Liver (tissue), 9 donors: ENCODE results near the gene RAC2. TPM values are rescaled to one million over a fixed set of nuclear protein-coding genes. Genes with fewer than 3 reads are reported as not detected.
"Not testable (repeated sequence)": the region's sequence is repeated elsewhere in the genome, so short reads cannot be mapped to it uniquely, and the experiment has no call there.

ENCODE experiments used
- DNase-seq: peaks from one replicate; pipeline ENCODE4 v3.0.0-alpha.2; 2017; ENCODE audit warnings: low spot score
- H3K27ac ChIP-seq, 2 donors: one replicate each; pipeline ENCODE4 v1.7.0; 2013; ENCODE audit warnings: inconsistent platforms in 2 of 2, low read length in 2 of 2, control low read depth in 1 of 2, low read depth in 1 of 2, mild to moderate bottlenecking in 1 of 2
- H3K27me3 ChIP-seq, 4 donors: one replicate each; pipeline versions ENCODE4 v1.6.1 to v1.7.0; 2013; ENCODE audit warnings: low read length in 3 of 4, inconsistent platforms in 1 of 4, mild to moderate bottlenecking in 1 of 4, moderate library complexity in 1 of 4; ENCODE audit not compliant: control insufficient read depth in 4 of 4, insufficient read depth in 4 of 4
- H3K36me3 ChIP-seq, 4 donors: one replicate each; pipeline versions ENCODE4 v1.6.1 to v1.7.0; 2013; ENCODE audit warnings: low read length in 3 of 4, mild to moderate bottlenecking in 3 of 4, low read depth in 1 of 4, moderate library complexity in 1 of 4; ENCODE audit not compliant: control insufficient read depth in 4 of 4, insufficient read depth in 3 of 4
- H3K4me1 ChIP-seq, 4 donors: one replicate each; pipeline versions ENCODE4 v1.6.1 to v1.7.0; 2013; ENCODE audit warnings: low read length in 3 of 4, mild to moderate bottlenecking in 3 of 4, moderate library complexity in 1 of 4; ENCODE audit not compliant: control insufficient read depth in 4 of 4, insufficient read depth in 4 of 4
- H3K4me3 ChIP-seq, 3 donors: one replicate each; pipeline versions ENCODE4 v1.6.1 to v1.7.0; 2013; ENCODE audit warnings: low read length in 3 of 3, control low read depth in 1 of 3, low read depth in 1 of 3, mild to moderate bottlenecking in 1 of 3
- H3K9ac ChIP-seq, 2 donors: one replicate each; pipeline ENCODE4 v1.7.0; 2013; ENCODE audit warnings: low read length in 2 of 2, mild to moderate bottlenecking in 2 of 2, moderate library complexity in 2 of 2, control low read depth in 1 of 2, low read depth in 1 of 2
- H3K9me3 ChIP-seq, 4 donors: one replicate each; pipeline versions ENCODE4 v1.6.1 to v1.7.0; 2013; ENCODE audit warnings: low read length in 3 of 4; ENCODE audit not compliant: control insufficient read depth in 4 of 4
- ATF3 ChIP-seq: IDR thresholded peaks from 2 replicates; pipeline ENCODE4 v1.6.1; 2016; ENCODE audit warnings: antibody characterized with exemption
- CTCF ChIP-seq: fragments of 150-350 bp; IDR thresholded peaks from 2 replicates; pipeline ENCODE4 v1.5.1; 2017; ENCODE audit warnings: improper control_type of control experiment, low read depth, low read length; ENCODE audit not compliant: missing input control
- EGR1 ChIP-seq, 2 donors: IDR thresholded peaks; 2 replicates each; pipeline ENCODE4 v1.6.1; 2016 to 2018; ENCODE audit warnings: antibody characterized with exemption in 2 of 2, low read depth in 2 of 2
- GABPA ChIP-seq, 2 donors: IDR thresholded peaks in 1 of 2; conservative IDR thresholded peaks in 1 of 2; 2 replicates each; pipeline ENCODE4 v1.6.1; 2016; ENCODE audit warnings: antibody characterized with exemption in 2 of 2, mild to moderate bottlenecking in 1 of 2, moderate library complexity in 1 of 2
- HNF4G ChIP-seq: IDR thresholded peaks from 2 replicates; pipeline ENCODE4 v1.6.1; 2016; ENCODE audit warnings: antibody characterized with exemption
- JUND ChIP-seq, 2 donors: IDR thresholded peaks; 2 replicates each; pipeline ENCODE4 v1.6.1; 2016; ENCODE audit warnings: antibody characterized with exemption in 2 of 2
- NR2F2 ChIP-seq: IDR thresholded peaks from 2 replicates; pipeline ENCODE4 v1.6.1; 2016; ENCODE audit warnings: antibody characterized with exemption
- RAD21 ChIP-seq, 2 donors: IDR thresholded peaks; 2 replicates each; pipeline ENCODE4 v1.6.1; 2016; ENCODE audit warnings: antibody characterized with exemption in 2 of 2, mild to moderate bottlenecking in 2 of 2
- RXRA ChIP-seq, 2 donors: IDR thresholded peaks; 2 replicates each; pipeline ENCODE4 v1.6.1; 2017 to 2018; ENCODE audit warnings: antibody characterized with exemption in 2 of 2, mild to moderate bottlenecking in 1 of 2
- SP1 ChIP-seq: IDR thresholded peaks from 2 replicates; pipeline ENCODE4 v1.6.1; 2018; ENCODE audit warnings: antibody characterized with exemption, mild to moderate bottlenecking
- TAF1 ChIP-seq: conservative IDR thresholded peaks from 2 replicates; pipeline ENCODE4 v1.6.1; 2016; ENCODE audit warnings: antibody characterized with exemption, mild to moderate bottlenecking
- YY1 ChIP-seq: IDR thresholded peaks from 2 replicates; pipeline ENCODE4 v1.6.1; 2016; ENCODE audit warnings: antibody characterized with exemption, mild to moderate bottlenecking
- ZBTB33 ChIP-seq: IDR thresholded peaks from 2 replicates; pipeline ENCODE4 v1.6.1; 2016; ENCODE audit warnings: antibody characterized with exemption
- WGBS: extraction: QIAGEN DNeasy Blood & Tissue Kit; methylation state at CpG from one replicate; pipeline ENCODE4 v1.1.7; 2013; 5-methylcytosine and 5-hydroxymethylcytosine counted together
- polyA plus RNA-seq, 2 donors: library from polyadenylated mRNA; stranded (reverse) in 1 of 2; unstranded in 1 of 2; fragments of 200-250 nt in 1 of 2; fragments of >200 nt in 1 of 2; fragmentation: Nextera tagmentation in 1 of 2; extraction: Ambion mirVana in 1 of 2; gene quantifications; one replicate each; pipeline versions ENCODE4 v1.2.1 to v1.2.3, GENCODE V29; 2013 to 2015
- total RNA-seq, 2 donors: library from RNA; depleted of rRNA; stranded (reverse); fragments of >200 nt; gene quantifications; one replicate each; pipeline ENCODE4 v1.2.3, GENCODE V29; 2014
- TF ChIP-seq, protein P1 (sequence below): IDR thresholded peaks from 2 replicates; pipeline ENCODE4 v1.6.1; 2016; ENCODE audit warnings: antibody characterized with exemption, mild to moderate bottlenecking
- donor health status: healthy.
- donor health status: healthy.
- donor health status: healthy.
- donor health status: healthy.
- donor health status: healthy.

Gene RAC2
- total and polyA plus RNA-seq, 4 donors = 4.0 to 15.0 (median 7.4) TPM

DNA sequence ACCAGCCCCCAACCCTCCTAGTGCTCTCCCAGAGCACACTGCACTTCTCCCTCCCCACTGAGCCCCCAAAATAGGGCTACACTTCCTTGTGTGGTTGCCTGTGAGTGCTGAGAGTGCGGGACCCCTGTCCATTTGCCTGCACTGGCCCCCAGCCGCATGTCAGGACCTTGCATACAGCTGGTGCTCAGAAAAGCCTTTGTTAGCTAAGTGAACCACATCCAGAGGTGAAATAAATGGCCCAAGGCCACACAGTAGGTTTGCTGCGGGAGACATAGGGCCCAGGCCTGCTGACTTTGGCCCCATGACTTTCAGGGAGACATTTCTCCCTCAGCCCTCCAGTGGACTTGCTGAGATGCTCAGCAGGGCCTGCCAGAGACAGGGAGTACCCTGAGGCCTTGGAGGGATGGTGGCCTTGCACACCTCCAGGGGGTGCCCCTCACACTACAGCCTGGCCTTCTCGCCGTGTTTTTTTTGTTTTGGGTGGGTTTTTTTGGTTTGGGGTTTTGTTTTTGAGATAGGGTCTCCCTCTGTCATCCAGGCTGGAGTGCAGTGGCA is 42.0 kb downstream of the RAC2 start:
- Histone ChIP-seq H3K4me3 (no peak overlapping the region), H3K9me3 (no peaks in the 10 kb centered on the region), H3K27me3 (no peaks in the 10 kb centered on the region), H3K27ac (no peak overlapping the region), H3K36me3 (no peaks in the 10 kb centered on the region), H3K9ac (no peak overlapping the region), H3K4me1 (peaks cover 15 to 27% (median 19%) of the 10 kb centered on the region in 4 donors)
- DNase-seq = no peak
- WGBS = 94% methylated on average over 5 of the region's 5 CpGs
- TF ChIP-seq, protein P1, sequence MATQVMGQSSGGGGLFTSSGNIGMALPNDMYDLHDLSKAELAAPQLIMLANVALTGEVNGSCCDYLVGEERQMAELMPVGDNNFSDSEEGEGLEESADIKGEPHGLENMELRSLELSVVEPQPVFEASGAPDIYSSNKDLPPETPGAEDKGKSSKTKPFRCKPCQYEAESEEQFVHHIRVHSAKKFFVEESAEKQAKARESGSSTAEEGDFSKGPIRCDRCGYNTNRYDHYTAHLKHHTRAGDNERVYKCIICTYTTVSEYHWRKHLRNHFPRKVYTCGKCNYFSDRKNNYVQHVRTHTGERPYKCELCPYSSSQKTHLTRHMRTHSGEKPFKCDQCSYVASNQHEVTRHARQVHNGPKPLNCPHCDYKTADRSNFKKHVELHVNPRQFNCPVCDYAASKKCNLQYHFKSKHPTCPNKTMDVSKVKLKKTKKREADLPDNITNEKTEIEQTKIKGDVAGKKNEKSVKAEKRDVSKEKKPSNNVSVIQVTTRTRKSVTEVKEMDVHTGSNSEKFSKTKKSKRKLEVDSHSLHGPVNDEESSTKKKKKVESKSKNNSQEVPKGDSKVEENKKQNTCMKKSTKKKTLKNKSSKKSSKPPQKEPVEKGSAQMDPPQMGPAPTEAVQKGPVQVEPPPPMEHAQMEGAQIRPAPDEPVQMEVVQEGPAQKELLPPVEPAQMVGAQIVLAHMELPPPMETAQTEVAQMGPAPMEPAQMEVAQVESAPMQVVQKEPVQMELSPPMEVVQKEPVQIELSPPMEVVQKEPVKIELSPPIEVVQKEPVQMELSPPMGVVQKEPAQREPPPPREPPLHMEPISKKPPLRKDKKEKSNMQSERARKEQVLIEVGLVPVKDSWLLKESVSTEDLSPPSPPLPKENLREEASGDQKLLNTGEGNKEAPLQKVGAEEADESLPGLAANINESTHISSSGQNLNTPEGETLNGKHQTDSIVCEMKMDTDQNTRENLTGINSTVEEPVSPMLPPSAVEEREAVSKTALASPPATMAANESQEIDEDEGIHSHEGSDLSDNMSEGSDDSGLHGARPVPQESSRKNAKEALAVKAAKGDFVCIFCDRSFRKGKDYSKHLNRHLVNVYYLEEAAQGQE = no peak
- no peak for TF ChIP-seq GABPA (IDR thresholded peaks at IDR 0.05 in 1 of 2, conservative IDR thresholded peaks at IDR 0.05 in 1 of 2)
- no peak for TF ChIP-seq NR2F2
- TF ChIP-seq TAF1 = no peak
- TF ChIP-seq ATF3 = no peak
- TF ChIP-seq RAD21 (IDR thresholded peaks at IDR 0.05) = no peak
- no peak for TF ChIP-seq CTCF
- TF ChIP-seq ZBTB33 = no peak
- no peak for TF ChIP-seq RXRA (IDR thresholded peaks at IDR 0.05)

GRCh38 chr22:37201443-37201820 is 42.6 kb downstream of the RAC2 start:
- H3K9me3 ChIP-seq, H3K4me3 ChIP-seq, DNase-seq, H3K9ac ChIP-seq, H3K27ac ChIP-seq, H3K27me3 ChIP-seq, H3K36me3 ChIP-seq: not testable (repeated sequence)
- peaks cover 19 to 33% (median 25%) of the 10 kb centered on the region in 4 donors for H3K4me1 ChIP-seq
- 97% methylated on average over 6 of the region's 6 CpGs for WGBS

DNA sequence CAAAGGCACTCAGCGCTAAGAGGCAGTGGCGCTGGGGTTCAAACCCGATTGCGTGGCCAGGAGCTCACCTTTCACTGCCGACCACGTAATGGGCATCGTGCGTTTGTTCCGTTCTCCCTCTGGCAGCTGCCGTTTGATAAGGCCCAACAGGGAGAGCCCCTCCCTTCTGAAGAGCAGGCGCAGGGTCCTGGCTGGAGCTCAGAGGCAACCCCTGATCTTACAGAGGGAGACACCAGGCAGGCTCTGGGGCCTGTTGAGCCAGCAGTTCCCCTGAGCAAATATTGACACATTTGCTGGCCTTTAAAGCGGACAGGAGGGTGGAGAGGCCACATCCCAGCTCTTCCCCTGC is 44.3 kb downstream of the RAC2 start:
- DNase-seq = no peak
- peak overlapping the region; percentile 27 to 50 (median 43) for H3K4me3 ChIP-seq
- peak overlapping the region; percentile 66 to 68 for H3K27ac ChIP-seq
- TF ChIP-seq YY1 (no peak), EGR1 (IDR thresholded peaks at IDR 0.05; ENCODE audit: low read depth in 2 of 2) (no peak), RXRA (IDR thresholded peaks at IDR 0.05) (peak in 1 of 2 donors; percentile 10), JUND (IDR thresholded peaks at IDR 0.05) (no peak), CTCF (no peak), SP1 (peak; percentile 46), HNF4G (no peak)
- TF ChIP-seq, protein P1 = no peak

More for the DNA sequence above, 44.3 kb downstream of the RAC2 start:
- Histone ChIP-seq H3K4me1 (peaks cover 23 to 45% (median 38%) of the 10 kb centered on the region in 4 donors), H3K9me3 (no peaks in the 10 kb centered on the region), H3K36me3 (no peaks in the 10 kb centered on the region), H3K27me3 (no peaks in the 10 kb centered on the region), H3K9ac (peak overlapping the region; percentile 47 to 89)
- 11% methylated on average over 12 of the region's 12 CpGs for WGBS
